Loucy (cell line): ENCODE results near the gene LAMC1.

Experiments
- CTCF ChIP-seq: fragments of 200-600 bp; sonication (generic); conservative IDR thresholded peaks from 2 replicates; pipeline ENCODE4 v1.5.1; 2014; ENCODE audit warnings: mild to moderate bottlenecking, antibody characterized with exemption, low read length
- EZH2phosphoT487 ChIP-seq: fragments of 200-600 bp; IDR thresholded peaks from 2 replicates; pipeline ENCODE4 v1.6.1; 2018; ENCODE audit warnings: antibody characterized with exemption, mild to moderate bottlenecking, moderate library complexity, borderline replicate concordance

GRCh38 chr1:183126528-183126927 is 103.3 kb downstream of the LAMC1 start:
- TF ChIP-seq CTCF = no peak
- TF ChIP-seq EZH2phosphoT487 = no peak
